H1 (cell line): Measurements from ENCODE around the gene PPP1R13B. TPM values are rescaled to one million over a fixed set of nuclear protein-coding genes. Genes with fewer than 3 reads are reported as not detected.

Experiments
- CTCF ChIA-PET: fragments of 300-600 bp; sonication (Branson Sonifier 250); formaldehyde crosslinking; loops from one replicate; lab custom pipeline; 2021; ENCODE audit not compliant: partially characterized antibody; lab: Charles Lee
- POLR2A ChIA-PET: fragments of 300-600 bp; sonication (Branson Sonifier 250); formaldehyde crosslinking; loops from one replicate; lab custom pipeline; 2021; ENCODE audit warnings: inconsistent platforms; ENCODE audit not compliant: partially characterized antibody; lab: Charles Lee
- DNase-seq, 2 experiments: peaks; one replicate each; pipeline versions ENCODE4 v3.0.0 to v3.0.0-alpha.2; 2010 to 2022; ENCODE audit warnings: low spot score in 2 of 2, low read depth in 1 of 2, mixed read lengths in 1 of 2
- FAIRE-seq: peaks from 2 replicates; lab custom pipeline; 2011; peaks lifted over from hg19 to GRCh38; lab: Jason Lieb, UNC
- H2AFZ ChIP-seq: 2 replicates; pipeline ENCODE4 v1.8.1; 2012; ENCODE audit warnings: low read length, inconsistent platforms
- H2AK5ac ChIP-seq: 2 replicates; pipeline ENCODE4 v1.6.1; 2013; ENCODE audit warnings: low read depth, low read length
- H2BK120ac ChIP-seq: replicated peaks from 2 replicates; pipeline ENCODE3; 2013; ENCODE audit warnings: low read depth, low read length, inconsistent platforms
- H2BK12ac ChIP-seq: 2 replicates; pipeline ENCODE4 v1.6.1; 2013; ENCODE audit warnings: low read depth, low read length
- H2BK15ac ChIP-seq: 2 replicates; pipeline ENCODE4 v1.6.1; 2013; ENCODE audit warnings: low read length
- H2BK20ac ChIP-seq: 2 replicates; pipeline ENCODE4 v1.6.1; 2013; ENCODE audit warnings: low read length
- H2BK5ac ChIP-seq: 2 replicates; pipeline ENCODE4 v1.6.1; 2013; ENCODE audit warnings: low read depth, low read length
- H3K14ac ChIP-seq: 2 replicates; pipeline ENCODE4 v1.6.1; 2013; ENCODE audit warnings: inconsistent platforms; ENCODE audit not compliant: insufficient read length
- H3K18ac ChIP-seq: 2 replicates; pipeline ENCODE4 v1.6.1; 2013; ENCODE audit warnings: low read length; ENCODE audit errors: extremely low read depth
- H3K23ac ChIP-seq: 2 replicates; pipeline ENCODE4 v1.6.1; 2013; ENCODE audit warnings: inconsistent platforms; ENCODE audit not compliant: insufficient read length
- H3K23me2 ChIP-seq: 2 replicates; pipeline ENCODE4 v1.6.1; 2013; ENCODE audit warnings: low read depth, low read length
- H3K27ac ChIP-seq: 2 replicates; pipeline ENCODE4 v1.6.1; 2011; ENCODE audit warnings: low read depth, low read length, inconsistent platforms
- H3K27me3 ChIP-seq, 4 experiments: replicated peaks in 1 of 4; 1 replicate in 1 of 4; 2 replicates in 3 of 4; pipeline versions ENCODE4 v1.6.1 to v1.8.1; 2011 to 2013; ENCODE audit warnings: low read length in 3 of 4, mild to moderate bottlenecking in 3 of 4, inconsistent platforms in 2 of 4, mixed read lengths in 2 of 4, moderate library complexity in 1 of 4; ENCODE audit not compliant: control insufficient read depth in 3 of 4, insufficient read depth in 3 of 4; ENCODE audit errors: extremely low read depth in 1 of 4
- H3K36me3 ChIP-seq, 4 experiments: 2 replicates each; pipeline versions ENCODE4 v1.6.1 to v1.8.1; 2011 to 2013; ENCODE audit warnings: mild to moderate bottlenecking in 4 of 4, low read length in 3 of 4, moderate library complexity in 2 of 4, control low read depth in 1 of 4, inconsistent platforms in 1 of 4; ENCODE audit not compliant: insufficient read depth in 4 of 4, control insufficient read depth in 2 of 4
- H3K4ac ChIP-seq: replicated peaks from 2 replicates; pipeline ENCODE3; 2013; ENCODE audit warnings: low read length, low read depth, mixed read lengths, inconsistent platforms; ENCODE audit not compliant: insufficient read length
- H3K4me1 ChIP-seq, 4 experiments: replicated peaks in 1 of 4; 1 replicate in 1 of 4; 2 replicates in 3 of 4; pipeline versions ENCODE4 v1.6.1 to v1.8.1; 2011 to 2013; ENCODE audit warnings: low read length in 3 of 4, inconsistent platforms in 2 of 4, mixed read lengths in 1 of 4; ENCODE audit not compliant: insufficient read depth in 4 of 4, control insufficient read depth in 3 of 4
- H3K4me2 ChIP-seq, 2 experiments: 2 replicates each; pipeline versions ENCODE4 v1.6.1 to v1.8.1; 2011 to 2013; ENCODE audit warnings: low read depth in 2 of 2, low read length in 2 of 2, control low read depth in 1 of 2, inconsistent platforms in 1 of 2, mild to moderate bottlenecking in 1 of 2; ENCODE audit not compliant: insufficient read depth in 1 of 2
- H3K4me3 ChIP-seq, 4 experiments: fragments of 200-600, 300-600 bp in 1 of 4; sonication (generic), shearing (Covaris generic), sonication (Bioruptor Twin) in 1 of 4; 2 replicates each; pipeline versions ENCODE4 v1.5.1 to v1.8.1; 2011 to 2016; ENCODE audit warnings: low read length in 4 of 4, low read depth in 3 of 4, control low read depth in 2 of 4, inconsistent platforms in 2 of 4, mild to moderate bottlenecking in 2 of 4, mixed read lengths in 1 of 4, moderate library complexity in 1 of 4; ENCODE audit not compliant: insufficient read depth in 2 of 4; ENCODE audit errors: extremely low read depth in 1 of 4
- H3K56ac ChIP-seq: replicated peaks from 2 replicates; pipeline ENCODE3; 2013; ENCODE audit warnings: low read depth, mild to moderate bottlenecking, mixed read lengths, low read length, inconsistent platforms; ENCODE audit not compliant: insufficient read length
- H3K79me1 ChIP-seq: 2 replicates; pipeline ENCODE4 v1.6.1; 2013; ENCODE audit warnings: low read depth, low read length, control low read depth
- H3K79me2 ChIP-seq, 2 experiments: 2 replicates each; pipeline versions ENCODE4 v1.6.1 to v1.8.1; 2012 to 2013; ENCODE audit warnings: low read length in 2 of 2, mild to moderate bottlenecking in 2 of 2, inconsistent platforms in 1 of 2; ENCODE audit not compliant: insufficient read depth in 2 of 2, control insufficient read depth in 1 of 2
- H3K9ac ChIP-seq, 4 experiments: replicated peaks in 1 of 4; 1 replicate in 1 of 4; 2 replicates in 3 of 4; pipeline versions ENCODE4 v1.6.1 to v1.8.1; 2011 to 2013; ENCODE audit warnings: low read depth in 3 of 4, low read length in 3 of 4, control low read depth in 2 of 4, mild to moderate bottlenecking in 2 of 4, moderate library complexity in 2 of 4, inconsistent platforms in 1 of 4; ENCODE audit errors: extremely low read depth in 1 of 4
- H3K9me3 ChIP-seq, 2 experiments: 2 replicates each; pipeline versions ENCODE4 v1.6.1 to v1.8.1; 2012 to 2013; ENCODE audit warnings: mild to moderate bottlenecking in 2 of 2, moderate library complexity in 2 of 2, control low read depth in 1 of 2, inconsistent platforms in 1 of 2, low read depth in 1 of 2, low read length in 1 of 2, mixed read lengths in 1 of 2; ENCODE audit not compliant: insufficient read depth in 2 of 2
- H4K20me1 ChIP-seq, 2 experiments: replicated peaks in 1 of 2; 2 replicates each; pipeline versions ENCODE3 to v1.8.1; 2011 to 2013; ENCODE audit warnings: inconsistent platforms in 2 of 2, low read length in 2 of 2, mild to moderate bottlenecking in 1 of 2; ENCODE audit not compliant: insufficient read depth in 2 of 2, control insufficient read depth in 1 of 2
- H4K5ac ChIP-seq: 2 replicates; pipeline ENCODE4 v1.6.1; 2013; ENCODE audit warnings: low read length, low read depth, mixed read lengths, inconsistent platforms; ENCODE audit not compliant: insufficient read length
- H4K8ac ChIP-seq: 2 replicates; pipeline ENCODE4 v1.8.0; 2013; ENCODE audit warnings: mild to moderate bottlenecking, moderate library complexity, low read length, inconsistent platforms; ENCODE audit not compliant: insufficient read depth; ENCODE audit errors: extremely low read depth
- H4K91ac ChIP-seq: replicated peaks from 2 replicates; pipeline ENCODE3; 2013; ENCODE audit warnings: low read length, mixed read lengths, inconsistent platforms; ENCODE audit not compliant: insufficient read length
- BCL11A ChIP-seq, 2 experiments: IDR thresholded peaks; one replicate each; pipeline ENCODE4 v1.6.1; 2011; ENCODE audit warnings: low read depth in 2 of 2, low read length in 2 of 2, mild to moderate bottlenecking in 2 of 2
- HDAC6 ChIP-seq: IDR thresholded peaks from one replicate; pipeline ENCODE4 v1.7.1; 2012; ENCODE audit warnings: low read depth, mild to moderate bottlenecking, inconsistent platforms, low read length, moderate library complexity
- KDM4A ChIP-seq: IDR thresholded peaks from one replicate; pipeline ENCODE4 v1.7.1; 2012; ENCODE audit warnings: low read depth, mild to moderate bottlenecking, moderate library complexity, low read length, inconsistent platforms; ENCODE audit not compliant: severe bottlenecking
- NRF1 ChIP-seq: IDR thresholded peaks from 2 replicates; pipeline ENCODE4 v1.6.1; 2011; ENCODE audit warnings: mild to moderate bottlenecking, low read depth, low read length, improper control_type of control experiment
- POLR2A ChIP-seq, 2 experiments: IDR thresholded peaks; 1 replicate in 1 of 2; 2 replicates in 1 of 2; pipeline ENCODE4 v1.6.1; 2011; ENCODE audit warnings: low read depth in 2 of 2, low read length in 2 of 2, mild to moderate bottlenecking in 2 of 2; ENCODE audit errors: control extremely low read depth in 1 of 2
- TBP ChIP-seq: IDR thresholded peaks from 2 replicates; pipeline ENCODE4 v1.6.1; 2011; ENCODE audit warnings: low read depth, low read length, improper control_type of control experiment
- WGBS, 2 experiments: shearing (Covaris generic) in 1 of 2; methylation state at CpG; one replicate each; pipeline versions ENCODE4 v1.1.6 to v1.1.7; 2013 to 2015; ENCODE audit warnings: low lambda C conversion rate in 2 of 2, mixed read lengths in 2 of 2, inconsistent platforms in 1 of 2, low coverage in 1 of 2, missing lambda C conversion rate in 1 of 2; ENCODE audit not compliant: insufficient replicate concordance in 2 of 2, insufficient coverage in 1 of 2, insufficient read length in 1 of 2; ENCODE audit errors: extremely low coverage in 1 of 2, missing lambda C conversion rate in 1 of 2; 5-methylcytosine and 5-hydroxymethylcytosine counted together
- polyA plus RNA-seq, 7 experiments: library from polyadenylated mRNA; depleted of rRNA in 3 of 7; stranded (reverse) in 5 of 7; unstranded in 2 of 7; fragments of >200 nt in 5 of 7; fragments of 200-250 nt in 2 of 7; gene quantifications; 1 replicate in 5 of 7; 2 replicates in 1 of 7; 4 replicates in 1 of 7; pipeline versions ENCODE4 v1.2.1 to v1.2.3, GENCODE V29; 2011 to 2013; ENCODE audit warnings: missing spikeins in 2 of 7, mixed read lengths in 2 of 7
- total RNA-seq: library from RNA; stranded (reverse); fragmentation: NEBNext Ultra II Directional; extraction: Animal tissue kit (Norgen Biotek cat#: 25700); gene quantifications from 2 replicates; pipeline ENCODE4 v1.2.1, GENCODE V29; 2021
- TF ChIP-seq, protein P1 (sequence below): IDR thresholded peaks from 2 replicates; pipeline ENCODE4 v1.6.1; 2012; ENCODE audit warnings: low read length, inconsistent platforms
- TF ChIP-seq, protein P2 (sequence below): IDR thresholded peaks from 2 replicates; pipeline ENCODE4 v1.6.1; 2012; ENCODE audit warnings: inconsistent platforms

PPP1R13B gene
- total and polyA plus RNA-seq, 2 of the 8 experiments (the other 6 are each of a cell fraction or from before 2014, with no cell fraction given), result 2.6 to 8.9 TPM

DNA sequence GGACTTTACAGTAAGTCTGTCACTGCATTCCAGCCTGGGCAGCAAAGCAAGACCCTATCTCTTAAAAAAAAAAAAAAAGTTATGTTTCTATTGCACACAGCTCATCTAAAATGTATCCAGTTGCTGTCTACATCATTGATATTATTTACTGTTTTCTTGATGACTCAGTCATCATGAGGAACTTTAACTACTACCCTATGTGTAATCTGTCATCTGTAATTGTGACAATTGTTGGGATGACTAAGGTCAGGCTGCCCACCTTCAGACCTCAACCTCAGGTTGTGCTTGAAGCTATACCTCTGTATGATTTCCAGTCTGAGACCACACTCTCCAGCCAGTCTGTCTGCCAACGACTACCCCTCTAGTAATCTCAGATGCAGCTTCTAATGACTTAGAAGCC is 15.3 kb downstream of the PPP1R13B start:
- Histone ChIP-seq H3K79me2 (no peaks in the 10 kb centered on the region), H3K14ac (no peak overlapping the region), H2BK20ac (no peak overlapping the region), H2BK15ac (no peak overlapping the region), H2BK12ac (no peak overlapping the region), H4K91ac (no peak overlapping the region), H3K18ac (no peak overlapping the region), H3K9me3 (no peaks in the 10 kb centered on the region), H4K8ac (no peak overlapping the region), H3K23ac (no peak overlapping the region), H3K9ac (no peak overlapping the region), H4K5ac (no peak overlapping the region), H3K23me2 (0 out of 2 replicates have a peak, but pooled peaks cover 2% of the 10 kb centered on the region), H2AK5ac (no peak overlapping the region), H2AFZ (no peak overlapping the region), H3K4me2 (no peak overlapping the region), H3K4me1 (no peaks in the 10 kb centered on the region), H3K4me3 (no peak overlapping the region), H3K27me3 (no peaks in the 10 kb centered on the region), H4K20me1 (no peaks in the 10 kb centered on the region), H3K36me3 (no peaks in the 10 kb centered on the region), H2BK120ac (no peak overlapping the region), H3K56ac (no peak overlapping the region), H2BK5ac (no peak overlapping the region), H3K27ac (no peak overlapping the region), H3K79me1 (peaks cover 2% of the 10 kb centered on the region; the same call in 1 of the 2 replicates), H3K4ac (no peak overlapping the region)
- ChIA-PET CTCF (interaction anchor here (0.6 to 1.8 kb wide), 6 partner anchors 23 to 246 kb away, joined by 3 to 6 read pairs (median 4); no protein-coding TSS in a partner anchor), POLR2A (no interaction called here)
- 77% methylated on average over 1 of the region's 1 CpG; no CpG with 5 or more reads in 1 of the 2 experiments for WGBS, 2 experiments
- FAIRE-seq (no peak), DNase-seq (no peak)
- TF ChIP-seq KDM4A (no peak), TBP (no peak), BCL11A (IDR thresholded peaks at IDR 0.05; ENCODE audit: low read depth in 2 of 2, low read length in 2 of 2) (no peak), NRF1 (no peak), POLR2A (IDR thresholded peaks at IDR 0.05; ENCODE audit: control extremely low read depth in 1 of 2, low read depth in 2 of 2, low read length in 2 of 2) (no peak), HDAC6 (no peak)
- TF ChIP-seq, protein P1, sequence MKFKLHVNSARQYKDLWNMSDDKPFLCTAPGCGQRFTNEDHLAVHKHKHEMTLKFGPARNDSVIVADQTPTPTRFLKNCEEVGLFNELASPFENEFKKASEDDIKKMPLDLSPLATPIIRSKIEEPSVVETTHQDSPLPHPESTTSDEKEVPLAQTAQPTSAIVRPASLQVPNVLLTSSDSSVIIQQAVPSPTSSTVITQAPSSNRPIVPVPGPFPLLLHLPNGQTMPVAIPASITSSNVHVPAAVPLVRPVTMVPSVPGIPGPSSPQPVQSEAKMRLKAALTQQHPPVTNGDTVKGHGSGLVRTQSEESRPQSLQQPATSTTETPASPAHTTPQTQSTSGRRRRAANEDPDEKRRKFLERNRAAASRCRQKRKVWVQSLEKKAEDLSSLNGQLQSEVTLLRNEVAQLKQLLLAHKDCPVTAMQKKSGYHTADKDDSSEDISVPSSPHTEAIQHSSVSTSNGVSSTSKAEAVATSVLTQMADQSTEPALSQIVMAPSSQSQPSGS, result no peak
- TF ChIP-seq, protein P2, sequence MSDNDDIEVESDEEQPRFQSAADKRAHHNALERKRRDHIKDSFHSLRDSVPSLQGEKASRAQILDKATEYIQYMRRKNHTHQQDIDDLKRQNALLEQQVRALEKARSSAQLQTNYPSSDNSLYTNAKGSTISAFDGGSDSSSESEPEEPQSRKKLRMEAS, result no peak
